Measurements from ENCODE around the gene SERPINI2. TPM values are rescaled to one million over a fixed set of nuclear protein-coding genes. Genes with fewer than 3 reads are reported as not detected.

The SERPINI2 gene
- total RNA-seq = not detected in 2 replicates

GRCh38 chr3:167473863-167474262 is at the start of gene SERPINI2:
TSS of gene SERPINI2 (minus strand) at chr3:167474042. CDS start at chr3:167471834, 2,208 bp downstream.

Other genes with a start within 250 kb of the SERPINI2 start
- 0.07 TPM in 1 of 2 replicates, not detected in the other for gene ZBBX, start 93.7 kb downstream of the SERPINI2 start, total RNA-seq
- 0.07 and 0.34 TPM in 2 replicates for gene WDR49, start 179.9 kb upstream of the SERPINI2 start, total RNA-seq

Measured in nasal cavity respiratory epithelium epithelial cell of viscerocranial mucosa (primary cell).